GM12878 (cell line): ENCODE measurements around the gene RIC8B. TPM values are rescaled to one million over a fixed set of nuclear protein-coding genes. Genes with fewer than 3 reads are reported as not detected.

ENCODE experiments used
- ATAC-seq: fragments of 200-7000 bp; cut with Tn5 transposase; 3 replicates; pipeline ENCODE4 v1.9.1; 2020; ENCODE audit warnings: mild to moderate bottlenecking, moderate library complexity
- BruUV-seq: library from RNA; stranded (reverse); fragments of 400-500 nt; replicated peaks from 2 replicates; lab custom pipeline; 2021; lab: Mats Ljungman, UMichigan
- CTCF ChIA-PET: fragments of 300-600 bp; sonication (Branson Sonifier 250); formaldehyde crosslinking; extraction: SDS; loops from one replicate; lab custom pipeline; 2021; ENCODE audit warnings: inconsistent platforms; lab: Yijun Ruan, JAX
- POLR2A ChIA-PET: fragments of 350-600 bp; formaldehyde crosslinking; extraction: SDS; loops from one replicate; lab custom pipeline; 2021; ENCODE audit warnings: inconsistent platforms; lab: Charles Lee
- RAD21 ChIA-PET: fragments of 300-600 bp; sonication (Branson Sonifier 250); formaldehyde crosslinking; loops from one replicate; lab custom pipeline; 2023; ENCODE audit warnings: antibody characterized with exemption; ENCODE audit not compliant: unreplicated experiment; lab: Charles Lee
- SMC1A ChIA-PET: fragments of 300-600 bp; sonication (Branson Sonifier 250); formaldehyde crosslinking; loops from one replicate; lab custom pipeline; 2023; ENCODE audit not compliant: unreplicated experiment, uncharacterized antibody; lab: Charles Lee
- DNase-seq: peaks from one replicate; pipeline ENCODE4 v3.0.0-alpha.2; 2011; ENCODE audit warnings: low read depth, low spot score
- FAIRE-seq: peaks from 3 replicates; lab custom pipeline; 2011; peaks lifted over from hg19 to GRCh38; lab: Jason Lieb, UNC
- H2AFZ ChIP-seq: 2 replicates; pipeline ENCODE4 v1.6.0; 2011; ENCODE audit warnings: low read depth, low read length, control low read depth; ENCODE audit not compliant: control insufficient read depth
- H3K27ac ChIP-seq: 2 replicates; pipeline ENCODE4 v1.5.1; 2011; ENCODE audit warnings: control low read depth; ENCODE audit not compliant: control insufficient read depth, insufficient read depth
- H3K27me3 ChIP-seq, 2 experiments: replicated peaks in 1 of 2; 2 replicates each; pipeline versions ENCODE4 v1.6.0 to v1.6.1; 2011; ENCODE audit warnings: low read length in 1 of 2; ENCODE audit not compliant: control insufficient read depth in 2 of 2, insufficient read depth in 2 of 2
- H3K36me3 ChIP-seq, 2 experiments: 2 replicates each; pipeline ENCODE4 v1.5.1; 2011; ENCODE audit warnings: low read length in 1 of 2; ENCODE audit not compliant: control insufficient read depth in 2 of 2, insufficient read depth in 2 of 2
- H3K4me1 ChIP-seq: 2 replicates; pipeline ENCODE4 v1.6.1; 2011; ENCODE audit warnings: mild to moderate bottlenecking, low read length, moderate library complexity, mixed read lengths; ENCODE audit not compliant: control insufficient read depth, insufficient read depth
- H3K4me2 ChIP-seq: 2 replicates; pipeline ENCODE4 v1.6.0; 2011; ENCODE audit warnings: control low read depth; ENCODE audit not compliant: control insufficient read depth, insufficient read depth
- H3K4me3 ChIP-seq: fragments of 200-600 bp; sonication (generic); 2 replicates; pipeline ENCODE4 v1.5.1; 2016
- H3K79me2 ChIP-seq: 2 replicates; pipeline ENCODE4 v1.6.0; 2011; ENCODE audit warnings: low read length; ENCODE audit not compliant: control insufficient read depth, insufficient read depth
- H3K9ac ChIP-seq: 2 replicates; pipeline ENCODE4 v1.8.0; 2011; ENCODE audit warnings: low read length, control low read depth, mixed read lengths; ENCODE audit not compliant: control insufficient read depth, insufficient read depth
- H3K9me3 ChIP-seq: replicated peaks from 3 replicates; pipeline ENCODE4 v1.5.1; 2011; ENCODE audit warnings: mild to moderate bottlenecking, low read length; ENCODE audit not compliant: control insufficient read depth, insufficient read depth
- H4K20me1 ChIP-seq: 2 replicates; pipeline ENCODE4 v1.6.0; 2011; ENCODE audit not compliant: control insufficient read depth, insufficient read depth
- ATF7 ChIP-seq: fragments of 450-650 bp; IDR thresholded peaks from 2 replicates; pipeline ENCODE4 v1.6.1; 2016; ENCODE audit warnings: low read depth, mild to moderate bottlenecking
- DPF2 ChIP-seq: fragments of 450-650 bp; IDR thresholded peaks from 2 replicates; pipeline ENCODE4 v1.6.1; 2017; ENCODE audit warnings: mild to moderate bottlenecking
- GATAD2B ChIP-seq: fragments of 450-650 bp; conservative IDR thresholded peaks from 2 replicates; pipeline ENCODE4 v1.6.1; 2017; ENCODE audit warnings: low read depth, mild to moderate bottlenecking, moderate library complexity
- MTA2 ChIP-seq: fragments of 450-650 bp; IDR thresholded peaks from 2 replicates; pipeline ENCODE4 v1.6.1; 2016; ENCODE audit warnings: low read depth, mild to moderate bottlenecking, moderate library complexity
- RFX5 ChIP-seq: IDR thresholded peaks from 2 replicates; pipeline ENCODE4 v1.6.1; 2011; ENCODE audit warnings: low read depth, low read length, improper control_type of control experiment
- SPI1 ChIP-seq: IDR thresholded peaks from 2 replicates; pipeline ENCODE4 v1.6.1; 2011; ENCODE audit warnings: low read depth, mild to moderate bottlenecking, low read length, moderate library complexity, borderline replicate concordance; ENCODE audit not compliant: insufficient read depth
- TARDBP ChIP-seq: IDR thresholded peaks from 2 replicates; pipeline ENCODE4 v1.6.1; 2016; ENCODE audit warnings: borderline replicate concordance
- ZNF207 ChIP-seq: fragments of 450-650 bp; IDR thresholded peaks from 2 replicates; pipeline ENCODE4 v1.6.1; 2014; ENCODE audit warnings: antibody characterized with exemption, mild to moderate bottlenecking, borderline replicate concordance
- WGBS: methylation state at CpG from one replicate; pipeline ENCODE4 v1.1.6; 2016; ENCODE audit warnings: low lambda C conversion rate; ENCODE audit not compliant: insufficient replicate concordance, insufficient coverage; ENCODE audit errors: missing lambda C conversion rate; 5-methylcytosine and 5-hydroxymethylcytosine counted together
- in situ Hi-C: fragments of 300-500 bp; cut with MboI; formaldehyde crosslinking; loops from 9 replicates; pipeline ENCODE4 v1.14.3; 2018; ENCODE audit warnings: mixed read lengths
- intact Hi-C: fragments of 100-400 bp; cut with micrococcal nuclease; formaldehyde crosslinking; loops from one replicate; pipeline ENCODE4 v1.14.2; 2022; ENCODE audit not compliant: unreplicated experiment
- polyA plus RNA-seq, 11 experiments: library from polyadenylated mRNA; depleted of rRNA in 4 of 11; unstranded in 6 of 11; stranded (reverse) in 5 of 11; fragments of >200 nt; fragmentation: Nextera tagmentation in 4 of 11; fragmentation: Illumina TruSeq in 1 of 11; extraction: Ambion mirVana in 4 of 11; extraction: Trizol in 1 of 11; gene quantifications; 1 replicate in 1 of 11; 2 replicates in 10 of 11; pipeline versions ENCODE4 v1.2.1 to v1.2.3, GENCODE V29; 2011 to 2016; ENCODE audit warnings: inconsistent platforms in 2 of 11, missing spikeins in 2 of 11, low read depth in 1 of 11
- total RNA-seq, 4 experiments: library from RNA; depleted of rRNA in 3 of 4; stranded (reverse); fragments of >200 nt in 3 of 4; fragmentation: Illumina TruSeq in 1 of 4; extraction: Trizol in 1 of 4; gene quantifications; 2 replicates each; pipeline versions ENCODE4 v1.2.1 to v1.2.3, GENCODE V29; 2013 to 2021

The RIC8B gene
- total and polyA plus RNA-seq, 10 of the 15 experiments (the other 5 are each of a cell fraction or from before 2014, with no cell fraction given) = 2.3 to 10.8 (median 6.2) TPM

DNA sequence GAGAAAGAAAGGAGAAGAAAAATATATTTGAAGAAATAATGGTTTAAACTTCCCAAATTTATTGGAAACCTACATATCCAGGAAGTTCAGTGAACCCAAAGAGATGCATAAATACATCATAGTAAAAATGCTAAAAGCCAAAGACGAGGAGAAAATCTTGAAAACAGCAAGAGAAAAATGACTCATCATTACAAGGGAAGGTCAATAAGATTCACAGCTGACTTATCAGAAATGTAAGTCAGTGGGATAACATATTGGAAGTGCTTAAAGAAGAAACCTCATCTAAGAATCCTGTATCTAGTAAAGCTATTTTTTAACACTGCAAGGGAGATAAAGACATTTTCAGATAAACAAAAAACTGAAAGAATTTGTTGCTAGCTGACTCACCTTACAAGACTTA is 19.9 kb downstream of the RIC8B start (continued):
- no peak for TF ChIP-seq GATAD2B
- no peak for TF ChIP-seq RFX5
- TF ChIP-seq, all 136 proteins: peak for 0

DNA sequence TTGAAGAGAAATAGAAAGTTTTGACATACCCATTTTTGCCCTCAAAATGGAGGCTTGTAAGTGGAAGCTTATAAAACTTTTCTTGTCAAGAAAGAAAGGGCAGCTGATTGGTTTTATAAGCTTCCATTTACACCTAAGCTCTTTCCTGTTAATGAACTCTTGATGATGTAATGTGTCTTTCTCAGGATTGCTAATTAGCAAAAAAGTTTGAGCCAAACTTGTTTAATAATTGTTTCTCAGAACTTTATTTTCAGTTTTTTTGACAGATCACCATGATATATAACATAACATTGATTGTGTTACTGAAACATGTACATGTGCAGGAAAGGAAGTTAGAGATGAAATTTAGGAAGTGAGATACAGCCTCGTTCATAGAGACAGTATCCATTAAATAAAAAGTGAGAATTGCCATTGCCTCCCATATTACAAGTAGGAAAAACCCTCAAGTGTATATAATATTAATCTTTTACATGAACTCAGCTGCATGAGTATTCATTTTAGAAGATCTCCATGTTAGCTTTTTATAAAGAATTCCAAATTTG is 26.8 kb downstream of the RIC8B start:
- no peak for TF ChIP-seq TARDBP
- peak; percentile 65; the same call in 1 of the 2 replicates for TF ChIP-seq SPI1
- TF ChIP-seq DPF2 = no peak; the same call in 1 of the 2 replicates
- TF ChIP-seq ZNF207 = no peak
- peak; percentile 82 for TF ChIP-seq ATF7
- TF ChIP-seq MTA2 = peak; percentile 82
- TF ChIP-seq, all 136 proteins: peak for 3
- H3K27me3 ChIP-seq = no peaks in the 10 kb centered on the region
- ChIA-PET POLR2A (interaction anchor here (1.3 kb wide), 1 partner anchor 11 kb away, joined by 6 read pairs; no protein-coding TSS in a partner anchor), SMC1A (interaction anchor here (0.7 to 1.6 kb wide), 8 partner anchors 11 to 215 kb away, joined by 3 to 6 read pairs (median 3); no protein-coding TSS in a partner anchor), CTCF (interaction anchor here (1.0 to 3.1 kb wide), 5 partner anchors 11 to 121 kb away, joined by 3 to 13 read pairs (median 4); no protein-coding TSS in a partner anchor), RAD21 (interaction anchor here (1.1 to 2.2 kb wide), 4 partner anchors 11 to 118 kb away, joined by 3 to 8 read pairs (median 4); no protein-coding TSS in a partner anchor)
- no peaks in the 10 kb centered on the region for H3K9me3 ChIP-seq
- in situ Hi-C loops = no loop called here
- H3K4me3 ChIP-seq = no peak overlapping the region
- no peak overlapping the region for H2AFZ ChIP-seq
- no peak overlapping the region for H3K9ac ChIP-seq
- no peak overlapping the region for H3K27ac ChIP-seq
- FAIRE-seq (no peak), ATAC-seq (peak; percentile 79), DNase-seq (no peak)
- H3K4me2 ChIP-seq = no peak overlapping the region
- no peaks in the 10 kb centered on the region for H3K79me2 ChIP-seq
- H3K4me1 ChIP-seq = no peaks in the 10 kb centered on the region
- H4K20me1 ChIP-seq = no peaks in the 10 kb centered on the region
- H3K36me3 ChIP-seq = peaks cover 0 to 4% of the 10 kb centered on the region in 2 experiments; a peak in 1 of 4 replicates
- intact Hi-C loops = no loop called here
- 0% methylated on average over 1 of the region's 1 CpG for WGBS
- no TSS peak for BruUV-seq
